Embryonic facial prominence (tissue), 1 donor: ENCODE data around the gene EEF2KMT.

Experiments used
- DNase-seq: peaks from one replicate; pipeline ENCODE4 v3.0.0-alpha.2; 2016; ENCODE audit errors: extremely low spot score

EEF2KMT gene

DNA sequence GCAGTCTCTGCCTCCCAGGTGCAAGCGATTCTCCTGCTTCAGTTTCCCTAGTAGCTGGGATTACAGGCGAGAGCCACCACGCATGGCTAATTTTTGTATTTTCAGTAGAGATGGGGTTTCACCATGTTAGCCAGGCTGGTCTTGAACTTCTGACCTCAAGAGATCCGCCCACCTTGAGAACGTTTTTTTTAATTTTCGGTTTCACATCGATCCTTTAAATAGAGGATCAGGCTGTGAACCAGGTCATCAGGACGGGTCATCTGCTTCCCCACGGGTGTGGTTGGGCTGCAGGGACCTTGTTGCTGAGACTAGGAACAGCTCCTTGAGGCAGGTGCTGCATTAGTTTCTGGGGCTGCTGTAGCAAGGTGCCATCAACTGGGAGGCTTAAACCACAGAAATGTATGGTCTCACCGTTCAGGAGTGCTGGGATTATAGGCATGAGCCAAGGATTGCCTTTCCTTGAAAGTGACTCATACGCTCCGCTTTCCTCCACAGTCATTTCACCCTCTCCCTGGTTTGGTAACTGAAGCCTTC lies 55.9 kb downstream of the EEF2KMT start:
- no peak for DNase-seq

DNA sequence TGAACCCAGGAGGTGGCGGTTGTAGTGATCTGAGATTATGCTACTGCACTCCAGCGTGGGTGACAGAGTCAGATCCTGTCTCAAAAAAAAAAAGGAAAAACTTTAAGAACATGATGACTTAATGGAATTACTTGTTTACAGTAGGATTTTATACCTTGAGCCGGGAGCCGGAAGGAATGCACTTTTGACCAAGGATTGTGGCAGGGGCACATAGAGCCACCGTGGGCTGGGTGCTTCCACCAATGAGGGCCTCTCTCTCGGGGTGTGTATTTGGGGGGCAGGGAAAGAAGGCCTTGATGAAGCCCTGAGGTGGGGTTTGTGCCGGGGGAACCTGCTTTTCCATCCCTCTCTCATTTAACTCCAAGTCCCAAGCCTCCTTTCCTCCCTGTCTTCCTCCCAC lies 57.1 kb downstream of the EEF2KMT start:
- no peak for DNase-seq

DNA sequence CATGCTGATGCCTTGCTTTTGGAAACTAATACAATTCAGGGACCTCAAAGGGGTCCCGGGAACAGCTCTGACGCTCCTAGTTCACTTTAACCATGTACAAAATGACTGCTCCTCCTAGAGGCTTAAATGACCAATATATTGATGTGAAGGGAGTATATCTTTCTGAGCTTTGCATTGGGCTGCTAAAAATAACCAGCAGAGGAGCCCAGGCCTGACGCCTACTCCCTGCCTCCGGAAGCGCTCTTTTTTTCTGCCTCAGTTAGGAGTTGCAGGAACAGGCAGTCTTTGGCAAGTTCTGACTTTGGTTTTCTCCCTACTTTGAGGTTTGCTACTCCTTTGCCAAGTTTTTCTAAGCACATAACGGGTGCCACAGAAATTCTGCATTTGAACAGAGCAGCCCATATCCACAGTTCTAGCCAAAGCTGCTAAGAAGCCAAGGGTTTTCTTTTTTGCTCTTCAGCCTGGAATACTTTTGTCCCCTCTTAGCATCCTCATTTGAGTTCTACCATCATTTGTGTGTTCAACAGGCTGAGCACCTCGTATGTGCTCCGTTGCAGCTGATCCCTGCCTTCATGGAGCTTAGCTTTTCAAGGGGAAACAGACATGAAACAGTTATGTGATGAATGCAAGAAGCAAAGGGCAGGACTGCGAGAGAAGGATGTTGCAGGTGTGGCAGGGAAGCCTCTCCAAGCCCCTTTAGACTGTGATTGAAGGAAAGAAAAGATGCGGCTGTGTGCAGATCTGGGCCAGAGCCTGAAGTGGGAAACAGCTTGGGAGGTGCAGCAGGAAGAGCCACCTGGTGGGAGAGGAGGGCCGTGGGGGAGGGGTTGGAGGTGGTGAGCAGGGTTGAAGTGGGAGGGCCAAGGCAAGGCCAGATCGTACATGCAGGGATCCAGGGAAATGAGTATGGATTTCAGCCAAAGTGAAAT lies 61.1 kb downstream of the EEF2KMT start:
- no peak for DNase-seq

DNA sequence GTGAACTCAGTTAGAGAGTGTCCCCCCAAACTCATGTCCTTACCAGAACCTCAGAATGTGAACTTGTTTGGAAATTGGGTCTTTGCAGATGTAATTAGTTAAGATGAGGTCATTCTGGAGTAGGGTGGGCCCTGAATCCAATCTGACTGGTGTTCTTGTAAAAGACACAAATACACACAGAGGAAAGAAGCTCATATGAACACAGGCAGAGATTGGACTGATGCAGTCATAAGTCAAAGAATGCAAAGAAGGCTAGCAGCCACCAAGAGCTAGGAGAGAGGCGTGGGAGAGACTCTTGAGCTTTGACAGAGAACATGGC lies 61.7 kb downstream of the EEF2KMT start:
- no peak for DNase-seq
